ENCODE results near the gene SEMA3B.

- TF ChIP-seq CTCF (IDR thresholded peaks at IDR 0.05), result no peak
- TF ChIP-seq POLR2A (IDR thresholded peaks at IDR 0.05), result no peak
Measured at GRCh38 chr3:50224639-50225038, 44.3 kb upstream of the SEMA3B start.

Data from breast epithelium (tissue), 3 donors.